CD14-positive monocyte (primary cell): ENCODE measurements around the gene MPDZ. TPM values are rescaled to one million over a fixed set of nuclear protein-coding genes. Genes with fewer than 3 reads are reported as not detected.

Experiments
- DNase-seq, 3 donors: peaks; one replicate each; pipeline ENCODE4 v3.0.0-alpha.2; 2011 to 2022
- H2AFZ ChIP-seq: 2 replicates; pipeline ENCODE4 v1.6.0; 2012; ENCODE audit warnings: mild to moderate bottlenecking, low read depth, low read length, inconsistent platforms; ENCODE audit not compliant: insufficient read depth, poor library complexity, severe bottlenecking
- H3K27ac ChIP-seq, 2 donors: 1 replicate in 1 of 2; 2 replicates in 1 of 2; pipeline ENCODE4 v1.5.1; 2012 to 2013; ENCODE audit warnings: low read length in 2 of 2, control low read depth in 1 of 2, inconsistent platforms in 1 of 2, low read depth in 1 of 2, mild to moderate bottlenecking in 1 of 2
- H3K27me3 ChIP-seq, 2 donors: one replicate each; pipeline versions ENCODE4 v1.6.0 to v1.6.1; 2011 to 2013; ENCODE audit warnings: low read length in 2 of 2; ENCODE audit not compliant: control insufficient read depth in 2 of 2, insufficient read depth in 2 of 2
- H3K36me3 ChIP-seq, 2 donors: replicated peaks in 1 of 2; 1 replicate in 1 of 2; 2 replicates in 1 of 2; pipeline versions ENCODE4 v1.5.1 to v1.6.1; 2012 to 2013; ENCODE audit warnings: low read length in 2 of 2, control low read depth in 1 of 2, inconsistent platforms in 1 of 2, mild to moderate bottlenecking in 1 of 2; ENCODE audit not compliant: insufficient read depth in 2 of 2, control insufficient read depth in 1 of 2
- H3K4me1 ChIP-seq, 2 donors: 1 replicate in 1 of 2; 2 replicates in 1 of 2; pipeline versions ENCODE4 v1.5.1 to v1.6.1; 2012 to 2013; ENCODE audit warnings: low read length in 2 of 2, control low read depth in 1 of 2, inconsistent platforms in 1 of 2, mild to moderate bottlenecking in 1 of 2, moderate library complexity in 1 of 2; ENCODE audit not compliant: insufficient read depth in 2 of 2, control insufficient read depth in 1 of 2
- H3K4me2 ChIP-seq: replicated peaks from 2 replicates; pipeline ENCODE3; 2012; ENCODE audit warnings: low read length, moderate library complexity, mild to moderate bottlenecking; ENCODE audit not compliant: poor library complexity, severe bottlenecking; ENCODE audit errors: extremely low read depth
- H3K4me3 ChIP-seq, 3 experiments: fragments of 200-600 bp in 1 of 3; sonication (generic) in 1 of 3; replicated peaks in 1 of 3; 1 replicate in 2 of 3; 2 replicates in 1 of 3; pipeline ENCODE4 v1.5.1; 2011 to 2013; ENCODE audit warnings: low read length in 3 of 3, mild to moderate bottlenecking in 3 of 3, control low read depth in 2 of 3, low read depth in 2 of 3, inconsistent platforms in 1 of 3, moderate library complexity in 1 of 3
- H3K79me2 ChIP-seq: 2 replicates; pipeline ENCODE4 v1.6.0; 2012; ENCODE audit warnings: mild to moderate bottlenecking, control low read depth, inconsistent platforms, low read length, moderate library complexity; ENCODE audit not compliant: insufficient read depth
- H3K9ac ChIP-seq: 2 replicates; pipeline ENCODE4 v1.6.0; 2017; ENCODE audit warnings: low read length, mild to moderate bottlenecking; ENCODE audit not compliant: insufficient read depth, poor library complexity, severe bottlenecking
- H3K9me3 ChIP-seq, 2 donors: replicated peaks in 1 of 2; 1 replicate in 1 of 2; 2 replicates in 1 of 2; pipeline versions ENCODE4 v1.5.1 to v1.6.1; 2012 to 2013; ENCODE audit warnings: low read length in 2 of 2, control low read depth in 1 of 2; ENCODE audit not compliant: control insufficient read depth in 1 of 2, insufficient read depth in 1 of 2
- H4K20me1 ChIP-seq: 2 replicates; pipeline ENCODE4 v1.6.0; 2012; ENCODE audit warnings: mild to moderate bottlenecking, low read length, control low read depth, moderate library complexity; ENCODE audit not compliant: insufficient read depth
- H3K27ac Mint-ChIP-seq, 7 donors: one replicate each; pipeline ENCODE4 v1.8.0; 2020; ENCODE audit warnings: mild to moderate bottlenecking in 7 of 7, mixed read lengths in 7 of 7, moderate library complexity in 6 of 7, inconsistent platforms in 2 of 7
- H3K27me3 Mint-ChIP-seq, 3 donors: one replicate each; pipeline ENCODE4 v1.8.0; 2021 to 2022; ENCODE audit warnings: low read depth in 3 of 3, mild to moderate bottlenecking in 3 of 3, mixed read lengths in 3 of 3, moderate library complexity in 3 of 3, inconsistent platforms in 1 of 3
- H3K36me3 Mint-ChIP-seq, 2 donors: one replicate each; pipeline ENCODE4 v1.8.0; 2020; ENCODE audit warnings: mixed read lengths in 2 of 2, inconsistent platforms in 1 of 2, mild to moderate bottlenecking in 1 of 2
- H3K4me1 Mint-ChIP-seq: one replicate; pipeline ENCODE4 v1.8.0; 2020; ENCODE audit warnings: mild to moderate bottlenecking, mixed read lengths
- H3K4me3 Mint-ChIP-seq, 2 donors: one replicate each; pipeline ENCODE4 v1.8.0; 2020; ENCODE audit warnings: mild to moderate bottlenecking in 2 of 2, mixed read lengths in 2 of 2, moderate library complexity in 1 of 2
- H3K9me3 Mint-ChIP-seq, 7 donors: one replicate each; pipeline ENCODE4 v1.8.0; 2020 to 2022; ENCODE audit warnings: mixed read lengths in 7 of 7, mild to moderate bottlenecking in 6 of 7, moderate library complexity in 6 of 7, inconsistent platforms in 2 of 7
- CTCF ChIP-seq: fragments of 200-600 bp; IDR thresholded peaks from one replicate; pipeline ENCODE4 v1.8.0; 2022; ENCODE audit warnings: antibody characterized with exemption, mild to moderate bottlenecking
- WGBS: methylation state at CpG from one replicate; pipeline ENCODE4 v1.1.5; 2013; ENCODE audit warnings: missing lambda C conversion rate; ENCODE audit not compliant: insufficient coverage; 5-methylcytosine and 5-hydroxymethylcytosine counted together
- intact Hi-C, 2 donors: fragments of 100-400 bp; cut with micrococcal nuclease; formaldehyde crosslinking; loops; one replicate each; pipeline versions ENCODE4 v1.15.0 to v1.15.1; 2023
- polyA plus RNA-seq, 3 donors: library from polyadenylated mRNA; depleted of rRNA in 1 of 3; unstranded in 2 of 3; stranded (reverse) in 1 of 3; fragments of 300-500 nt in 2 of 3; fragments of >200 nt in 1 of 3; fragmentation: Illumina TruSeq in 2 of 3; gene quantifications; 1 replicate in 2 of 3; 2 replicates in 1 of 3; pipeline ENCODE4 v1.2.3, GENCODE V29; 2012 to 2021

Gene MPDZ
- polyA plus RNA-seq, 3 donors, result not detected

GRCh38 chr9:13292782-13293181 lies 13.3 kb upstream of the MPDZ start:
- H3K27me3 Mint-ChIP-seq, result peaks cover 0 to 3% (median 2%) of the 10 kb centered on the region in 3 donors
- intact Hi-C loops, result no loop called here

GRCh38 chr9:13292158-13292557 lies 12.7 kb upstream of the MPDZ start:
- Histone ChIP-seq H4K20me1 (no peaks in the 10 kb centered on the region), H2AFZ (no peak overlapping the region), H3K36me3 (no peaks in the 10 kb centered on the region), H3K79me2 (no peaks in the 10 kb centered on the region), H3K9ac (no peak overlapping the region), H3K9me3 (no peaks in the 10 kb centered on the region), H3K4me3 (no peak overlapping the region), H3K27ac (no peak overlapping the region), H3K27me3 (no peaks in the 10 kb centered on the region), H3K4me2 (no peak overlapping the region), H3K4me1 (no peaks in the 10 kb centered on the region)
- no peak for TF ChIP-seq CTCF
- Mint-ChIP-seq H3K27ac (no peak overlapping the region), H3K9me3 (peaks cover 0 to 12% (median 3%) of the 10 kb centered on the region in 7 donors), H3K4me3 (no peak overlapping the region), H3K4me1 (no peaks in the 10 kb centered on the region), H3K36me3 (no peaks in the 10 kb centered on the region), H3K27me3 (peaks cover 0 to 3% (median 2%) of the 10 kb centered on the region in 3 donors)
- intact Hi-C loops, result no loop called here
- WGBS, result no CpG with 5 or more reads among the region's 3 CpGs
- DNase-seq, result no peak

More at GRCh38 chr9:13292782-13293181, 13.3 kb upstream of the MPDZ start:
- Histone ChIP-seq H3K9ac (no peak overlapping the region), H3K36me3 (no peaks in the 10 kb centered on the region), H3K27ac (no peak overlapping the region), H3K27me3 (no peaks in the 10 kb centered on the region), H3K79me2 (no peaks in the 10 kb centered on the region), H3K4me2 (no peak overlapping the region), H2AFZ (no peak overlapping the region), H3K4me3 (no peak overlapping the region), H4K20me1 (no peaks in the 10 kb centered on the region), H3K9me3 (no peaks in the 10 kb centered on the region), H3K4me1 (no peaks in the 10 kb centered on the region)
- no CpG with 5 or more reads among the region's 2 CpGs for WGBS
- no peak for DNase-seq
- Mint-ChIP-seq H3K36me3 (no peaks in the 10 kb centered on the region), H3K9me3 (peaks cover 0 to 12% (median 3%) of the 10 kb centered on the region in 7 donors), H3K4me3 (no peak overlapping the region), H3K27ac (no peak overlapping the region), H3K4me1 (no peaks in the 10 kb centered on the region)
- no peak for TF ChIP-seq CTCF
